GM23338 (cell line): ENCODE results near the gene YY1AP1. TPM values are rescaled to one million over a fixed set of nuclear protein-coding genes. Genes with fewer than 3 reads are reported as not detected.

Source experiments
- ATAC-seq: fragments of 200-7000 bp; cut with Tn5 transposase; 3 replicates; pipeline ENCODE4 v1.9.1; 2020
- DNase-seq: peaks from one replicate; pipeline ENCODE4 v3.0.0-alpha.2; 2015; ENCODE audit warnings: low spot score
- H2AFZ ChIP-seq: fragments of 200-600 bp; sonication (generic); 2 replicates; pipeline ENCODE4 v1.8.0; 2016; ENCODE audit warnings: antibody characterized with exemption, mild to moderate bottlenecking, moderate library complexity
- H3F3A ChIP-seq: fragments of 200-600 bp; sonication (generic); replicated peaks from 2 replicates; pipeline ENCODE4 v1.8.0; 2017; ENCODE audit warnings: antibody characterized with exemption, mixed run types, low read depth
- H3K27ac ChIP-seq: fragments of 200-600 bp; sonication (generic); 2 replicates; pipeline ENCODE4 v1.6.1; 2016; ENCODE audit warnings: low read depth
- H3K27me3 ChIP-seq: fragments of 200-600 bp; sonication (generic); 2 replicates; pipeline ENCODE4 v1.8.0; 2016; ENCODE audit warnings: mild to moderate bottlenecking, mixed run types, moderate library complexity; ENCODE audit not compliant: insufficient read depth
- H3K36me3 ChIP-seq: fragments of 200-600 bp; sonication (generic); 2 replicates; pipeline ENCODE4 v1.8.0; 2016; ENCODE audit warnings: mild to moderate bottlenecking; ENCODE audit not compliant: insufficient read depth
- H3K4me1 ChIP-seq: fragments of 200-600 bp; sonication (generic); 2 replicates; pipeline ENCODE4 v1.8.0; 2016; ENCODE audit warnings: mild to moderate bottlenecking, moderate library complexity; ENCODE audit not compliant: insufficient read depth
- H3K4me2 ChIP-seq: fragments of 200-600 bp; sonication (generic); 2 replicates; pipeline ENCODE4 v1.7.1; 2017; ENCODE audit warnings: mixed run types
- H3K4me3 ChIP-seq: fragments of 200-600 bp; sonication (generic); 2 replicates; pipeline ENCODE4 v1.6.1; 2016; ENCODE audit warnings: mixed run types
- H3K79me2 ChIP-seq: fragments of 200-600 bp; sonication (generic); replicated peaks from 2 replicates; pipeline ENCODE4 v1.8.0; 2017; ENCODE audit warnings: mild to moderate bottlenecking; ENCODE audit not compliant: insufficient read depth
- H3K9me2 ChIP-seq: fragments of 200-600 bp; sonication (generic); 2 replicates; pipeline ENCODE4 v1.8.0; 2017; ENCODE audit not compliant: insufficient read depth
- H4K20me1 ChIP-seq: fragments of 200-600 bp; sonication (generic); replicated peaks from 2 replicates; pipeline ENCODE4 v1.8.0; 2017; ENCODE audit warnings: mild to moderate bottlenecking; ENCODE audit not compliant: insufficient read depth
- H3K27ac Mint-ChIP-seq: 2 replicates; pipeline ENCODE4 v1.8.0; 2020; ENCODE audit warnings: inconsistent platforms, mild to moderate bottlenecking, moderate library complexity, mixed read lengths
- H3K27me3 Mint-ChIP-seq: 3 replicates; pipeline ENCODE4 v1.8.0; 2022; ENCODE audit warnings: low read depth, mild to moderate bottlenecking, moderate library complexity, mixed read lengths, inconsistent platforms; ENCODE audit not compliant: insufficient read depth, poor library complexity
- H3K36me3 Mint-ChIP-seq: 3 replicates; pipeline ENCODE4 v1.8.0; 2021; ENCODE audit warnings: low read depth, mild to moderate bottlenecking, inconsistent platforms, moderate library complexity, mixed read lengths
- H3K4me1 Mint-ChIP-seq: 3 replicates; pipeline ENCODE4 v1.8.0; 2020; ENCODE audit warnings: mild to moderate bottlenecking, inconsistent platforms, mixed read lengths
- H3K4me3 Mint-ChIP-seq: 3 replicates; pipeline ENCODE4 v1.8.0; 2021; ENCODE audit warnings: moderate library complexity, mild to moderate bottlenecking, inconsistent platforms, mixed read lengths
- H3K9me3 Mint-ChIP-seq: 3 replicates; pipeline ENCODE4 v1.8.0; 2020; ENCODE audit warnings: moderate library complexity, mild to moderate bottlenecking, inconsistent platforms, mixed read lengths
- CREB1 ChIP-seq: fragments of 250-450 bp; sonication (Bioruptor Pico); IDR thresholded peaks from 2 replicates; pipeline ENCODE4 v1.5.0; 2020; ENCODE audit warnings: low read depth, mild to moderate bottlenecking, moderate library complexity
- EZH2 ChIP-seq: fragments of 200-600 bp; sonication (generic); IDR thresholded peaks from one replicate; pipeline ENCODE4 v1.8.0; 2017; ENCODE audit warnings: antibody characterized with exemption, mild to moderate bottlenecking, low read depth; ENCODE audit not compliant: unreplicated experiment
- NANOG ChIP-seq: IDR thresholded peaks from 2 replicates; pipeline ENCODE4 v1.6.1; 2016; ENCODE audit warnings: antibody characterized with exemption, borderline replicate concordance
- POLR2AphosphoS5 ChIP-seq: IDR thresholded peaks from 2 replicates; pipeline ENCODE4 v1.6.1; 2016; ENCODE audit warnings: antibody characterized with exemption, low read depth
- STAT1 ChIP-seq: IDR thresholded peaks from one replicate; pipeline ENCODE4 v1.6.1; 2016; ENCODE audit warnings: antibody characterized with exemption; ENCODE audit not compliant: unreplicated experiment
- ZNF114 ChIP-seq: fragments of 250-450 bp; sonication (Bioruptor Pico); IDR thresholded peaks from 2 replicates; pipeline ENCODE4 v1.5.0; 2020; ENCODE audit warnings: mild to moderate bottlenecking, moderate library complexity
- polyA plus RNA-seq: library from polyadenylated mRNA; unstranded; fragments of >200 nt; fragmentation: Nextera tagmentation; extraction: Ambion mirVana; gene quantifications from 2 replicates; pipeline ENCODE4 v1.2.1, GENCODE V29; 2016
- total RNA-seq: library from RNA; depleted of rRNA; stranded (reverse); fragments of >200 nt; shearing (Covaris generic); gene quantifications from 2 replicates; pipeline ENCODE4 v1.2.3, GENCODE V29; 2014
- TF ChIP-seq, protein P1 (sequence below), 2 experiments: fragments of 200-600 bp in 1 of 2; sonication (generic) in 1 of 2; conservative IDR thresholded peaks; 2 replicates each; pipeline versions ENCODE4 v1.5.1 to v1.6.1; 2016 to 2017; ENCODE audit warnings: antibody characterized with exemption in 2 of 2, low read depth in 2 of 2, mild to moderate bottlenecking in 2 of 2, moderate library complexity in 1 of 2
- TF ChIP-seq, protein P2 (sequence below): fragments of 250-450 bp; sonication (Bioruptor Pico); IDR thresholded peaks from 2 replicates; pipeline ENCODE4 v1.5.0; 2020; ENCODE audit warnings: mild to moderate bottlenecking, moderate library complexity
- TF ChIP-seq, protein P3 (sequence below): IDR thresholded peaks from one replicate; pipeline ENCODE4 v1.6.1; 2018; ENCODE audit warnings: antibody characterized with exemption; ENCODE audit not compliant: unreplicated experiment
- TF ChIP-seq, protein P4 (sequence below): IDR thresholded peaks from 2 replicates; pipeline ENCODE4 v1.6.1; 2016; ENCODE audit warnings: antibody characterized with exemption

Gene YY1AP1
- total and polyA plus RNA-seq, 2 experiments from 2014 or later: 21.2 to 66.5 TPM

DNA sequence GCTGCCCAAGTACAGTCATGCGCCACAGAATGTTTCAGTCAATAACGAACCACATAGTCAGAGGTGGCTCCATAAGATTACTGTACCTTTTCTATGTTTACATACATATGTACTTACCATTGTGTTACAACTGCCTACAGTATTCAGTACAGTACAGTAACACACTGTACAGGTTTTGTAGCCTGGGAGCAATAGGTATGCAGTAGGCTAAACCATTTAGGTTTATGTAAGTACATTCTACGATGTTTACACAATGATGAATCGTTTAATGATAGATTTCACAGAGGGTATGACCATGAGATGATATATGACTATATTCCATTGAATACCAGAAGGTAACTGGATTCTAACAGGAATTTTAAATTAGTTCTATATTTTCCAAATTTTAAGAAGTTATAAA lies 10.5 kb downstream of the YY1AP1 start (continued):
- TF ChIP-seq, protein P1, sequence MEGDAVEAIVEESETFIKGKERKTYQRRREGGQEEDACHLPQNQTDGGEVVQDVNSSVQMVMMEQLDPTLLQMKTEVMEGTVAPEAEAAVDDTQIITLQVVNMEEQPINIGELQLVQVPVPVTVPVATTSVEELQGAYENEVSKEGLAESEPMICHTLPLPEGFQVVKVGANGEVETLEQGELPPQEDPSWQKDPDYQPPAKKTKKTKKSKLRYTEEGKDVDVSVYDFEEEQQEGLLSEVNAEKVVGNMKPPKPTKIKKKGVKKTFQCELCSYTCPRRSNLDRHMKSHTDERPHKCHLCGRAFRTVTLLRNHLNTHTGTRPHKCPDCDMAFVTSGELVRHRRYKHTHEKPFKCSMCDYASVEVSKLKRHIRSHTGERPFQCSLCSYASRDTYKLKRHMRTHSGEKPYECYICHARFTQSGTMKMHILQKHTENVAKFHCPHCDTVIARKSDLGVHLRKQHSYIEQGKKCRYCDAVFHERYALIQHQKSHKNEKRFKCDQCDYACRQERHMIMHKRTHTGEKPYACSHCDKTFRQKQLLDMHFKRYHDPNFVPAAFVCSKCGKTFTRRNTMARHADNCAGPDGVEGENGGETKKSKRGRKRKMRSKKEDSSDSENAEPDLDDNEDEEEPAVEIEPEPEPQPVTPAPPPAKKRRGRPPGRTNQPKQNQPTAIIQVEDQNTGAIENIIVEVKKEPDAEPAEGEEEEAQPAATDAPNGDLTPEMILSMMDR (conservative IDR thresholded peaks at IDR 0.05; ENCODE audit: low read depth in 2 of 2): no peak

DNA sequence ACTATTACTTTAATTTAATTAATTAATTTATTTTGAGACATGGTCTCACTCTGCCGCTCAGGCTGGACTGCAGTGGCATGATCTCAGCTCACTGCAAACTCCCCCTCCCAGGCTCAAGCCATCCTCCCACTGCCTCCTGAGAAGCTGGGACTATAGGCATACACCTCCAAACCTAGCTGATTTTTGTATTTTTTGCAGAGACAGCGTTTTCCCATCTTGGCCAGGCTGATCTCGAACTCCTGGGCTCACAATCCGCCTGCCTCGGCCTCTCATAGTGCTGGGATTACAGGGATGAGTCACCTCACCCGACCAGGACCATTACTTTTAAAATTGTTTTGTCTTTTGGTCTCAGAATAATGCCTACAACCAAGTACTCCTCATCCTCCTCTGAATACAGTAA lies 15.6 kb downstream of the YY1AP1 start:
- Histone ChIP-seq H3K36me3 (peaks cover 58% of the 10 kb centered on the region), H3F3A (peaks cover 11% of the 10 kb centered on the region; the same call in 1 of the 2 replicates), H3K4me3 (no peak overlapping the region), H3K27me3 (no peaks in the 10 kb centered on the region), H3K79me2 (0 out of 2 replicates have a peak, but pooled peaks cover 9% of the 10 kb centered on the region), H4K20me1 (peaks cover 8% of the 10 kb centered on the region), H3K9me2 (no peaks in the 10 kb centered on the region), H3K27ac (no peak overlapping the region), H3K4me2 (no peak overlapping the region), H2AFZ (no peak overlapping the region), H3K4me1 (no peaks in the 10 kb centered on the region)
- H3K4me1 Mint-ChIP-seq: no peaks in the 10 kb centered on the region
- no peaks in the 10 kb centered on the region for H3K27me3 Mint-ChIP-seq
- ATAC-seq (no peak), DNase-seq (no peak)
- no peak overlapping the region for H3K27ac Mint-ChIP-seq
- peaks cover 88% of the 10 kb centered on the region for H3K36me3 Mint-ChIP-seq
- no peak overlapping the region for H3K4me3 Mint-ChIP-seq
- H3K9me3 Mint-ChIP-seq: no peaks in the 10 kb centered on the region
- TF ChIP-seq, protein P2, sequence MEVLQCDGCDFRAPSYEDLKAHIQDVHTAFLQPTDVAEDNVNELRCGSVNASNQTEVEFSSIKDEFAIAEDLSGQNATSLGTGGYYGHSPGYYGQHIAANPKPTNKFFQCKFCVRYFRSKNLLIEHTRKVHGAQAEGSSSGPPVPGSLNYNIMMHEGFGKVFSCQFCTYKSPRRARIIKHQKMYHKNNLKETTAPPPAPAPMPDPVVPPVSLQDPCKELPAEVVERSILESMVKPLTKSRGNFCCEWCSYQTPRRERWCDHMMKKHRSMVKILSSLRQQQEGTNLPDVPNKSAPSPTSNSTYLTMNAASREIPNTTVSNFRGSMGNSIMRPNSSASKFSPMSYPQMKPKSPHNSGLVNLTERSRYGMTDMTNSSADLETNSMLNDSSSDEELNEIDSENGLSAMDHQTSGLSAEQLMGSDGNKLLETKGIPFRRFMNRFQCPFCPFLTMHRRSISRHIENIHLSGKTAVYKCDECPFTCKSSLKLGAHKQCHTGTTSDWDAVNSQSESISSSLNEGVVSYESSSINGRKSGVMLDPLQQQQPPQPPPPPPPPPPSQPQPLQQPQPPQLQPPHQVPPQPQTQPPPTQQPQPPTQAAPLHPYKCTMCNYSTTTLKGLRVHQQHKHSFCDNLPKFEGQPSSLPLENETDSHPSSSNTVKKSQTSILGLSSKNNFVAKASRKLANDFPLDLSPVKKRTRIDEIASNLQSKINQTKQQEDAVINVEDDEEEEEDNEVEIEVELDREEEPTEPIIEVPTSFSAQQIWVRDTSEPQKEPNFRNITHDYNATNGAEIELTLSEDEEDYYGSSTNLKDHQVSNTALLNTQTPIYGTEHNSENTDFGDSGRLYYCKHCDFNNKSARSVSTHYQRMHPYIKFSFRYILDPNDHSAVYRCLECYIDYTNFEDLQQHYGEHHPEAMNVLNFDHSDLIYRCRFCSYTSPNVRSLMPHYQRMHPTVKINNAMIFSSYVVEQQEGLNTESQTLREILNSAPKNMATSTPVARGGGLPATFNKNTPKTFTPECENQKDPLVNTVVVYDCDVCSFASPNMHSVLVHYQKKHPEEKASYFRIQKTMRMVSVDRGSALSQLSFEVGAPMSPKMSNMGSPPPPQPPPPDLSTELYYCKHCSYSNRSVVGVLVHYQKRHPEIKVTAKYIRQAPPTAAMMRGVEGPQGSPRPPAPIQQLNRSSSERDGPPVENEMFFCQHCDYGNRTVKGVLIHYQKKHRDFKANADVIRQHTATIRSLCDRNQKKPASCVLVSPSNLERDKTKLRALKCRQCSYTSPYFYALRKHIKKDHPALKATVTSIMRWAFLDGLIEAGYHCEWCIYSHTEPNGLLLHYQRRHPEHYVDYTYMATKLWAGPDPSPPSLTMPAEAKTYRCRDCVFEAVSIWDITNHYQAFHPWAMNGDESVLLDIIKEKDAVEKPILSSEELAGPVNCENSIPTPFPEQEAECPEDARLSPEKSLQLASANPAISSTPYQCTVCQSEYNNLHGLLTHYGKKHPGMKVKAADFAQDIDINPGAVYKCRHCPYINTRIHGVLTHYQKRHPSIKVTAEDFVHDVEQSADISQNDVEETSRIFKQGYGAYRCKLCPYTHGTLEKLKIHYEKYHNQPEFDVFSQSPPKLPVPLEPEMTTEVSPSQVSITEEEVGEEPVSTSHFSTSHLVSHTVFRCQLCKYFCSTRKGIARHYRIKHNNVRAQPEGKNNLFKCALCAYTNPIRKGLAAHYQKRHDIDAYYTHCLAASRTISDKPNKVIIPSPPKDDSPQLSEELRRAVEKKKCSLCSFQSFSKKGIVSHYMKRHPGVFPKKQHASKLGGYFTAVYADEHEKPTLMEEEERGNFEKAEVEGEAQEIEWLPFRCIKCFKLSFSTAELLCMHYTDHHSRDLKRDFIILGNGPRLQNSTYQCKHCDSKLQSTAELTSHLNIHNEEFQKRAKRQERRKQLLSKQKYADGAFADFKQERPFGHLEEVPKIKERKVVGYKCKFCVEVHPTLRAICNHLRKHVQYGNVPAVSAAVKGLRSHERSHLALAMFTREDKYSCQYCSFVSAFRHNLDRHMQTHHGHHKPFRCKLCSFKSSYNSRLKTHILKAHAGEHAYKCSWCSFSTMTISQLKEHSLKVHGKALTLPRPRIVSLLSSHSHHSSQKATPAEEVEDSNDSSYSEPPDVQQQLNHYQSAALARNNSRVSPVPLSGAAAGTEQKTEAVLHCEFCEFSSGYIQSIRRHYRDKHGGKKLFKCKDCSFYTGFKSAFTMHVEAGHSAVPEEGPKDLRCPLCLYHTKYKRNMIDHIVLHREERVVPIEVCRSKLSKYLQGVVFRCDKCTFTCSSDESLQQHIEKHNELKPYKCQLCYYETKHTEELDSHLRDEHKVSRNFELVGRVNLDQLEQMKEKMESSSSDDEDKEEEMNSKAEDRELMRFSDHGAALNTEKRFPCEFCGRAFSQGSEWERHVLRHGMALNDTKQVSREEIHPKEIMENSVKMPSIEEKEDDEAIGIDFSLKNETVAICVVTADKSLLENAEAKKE (CRISPR knock-in tag): no peak
- TF ChIP-seq, protein P1 (conservative IDR thresholded peaks at IDR 0.05; ENCODE audit: low read depth in 2 of 2): no peak
- TF ChIP-seq CREB1 (CRISPR knock-in tag): no peak
- TF ChIP-seq, protein P3, sequence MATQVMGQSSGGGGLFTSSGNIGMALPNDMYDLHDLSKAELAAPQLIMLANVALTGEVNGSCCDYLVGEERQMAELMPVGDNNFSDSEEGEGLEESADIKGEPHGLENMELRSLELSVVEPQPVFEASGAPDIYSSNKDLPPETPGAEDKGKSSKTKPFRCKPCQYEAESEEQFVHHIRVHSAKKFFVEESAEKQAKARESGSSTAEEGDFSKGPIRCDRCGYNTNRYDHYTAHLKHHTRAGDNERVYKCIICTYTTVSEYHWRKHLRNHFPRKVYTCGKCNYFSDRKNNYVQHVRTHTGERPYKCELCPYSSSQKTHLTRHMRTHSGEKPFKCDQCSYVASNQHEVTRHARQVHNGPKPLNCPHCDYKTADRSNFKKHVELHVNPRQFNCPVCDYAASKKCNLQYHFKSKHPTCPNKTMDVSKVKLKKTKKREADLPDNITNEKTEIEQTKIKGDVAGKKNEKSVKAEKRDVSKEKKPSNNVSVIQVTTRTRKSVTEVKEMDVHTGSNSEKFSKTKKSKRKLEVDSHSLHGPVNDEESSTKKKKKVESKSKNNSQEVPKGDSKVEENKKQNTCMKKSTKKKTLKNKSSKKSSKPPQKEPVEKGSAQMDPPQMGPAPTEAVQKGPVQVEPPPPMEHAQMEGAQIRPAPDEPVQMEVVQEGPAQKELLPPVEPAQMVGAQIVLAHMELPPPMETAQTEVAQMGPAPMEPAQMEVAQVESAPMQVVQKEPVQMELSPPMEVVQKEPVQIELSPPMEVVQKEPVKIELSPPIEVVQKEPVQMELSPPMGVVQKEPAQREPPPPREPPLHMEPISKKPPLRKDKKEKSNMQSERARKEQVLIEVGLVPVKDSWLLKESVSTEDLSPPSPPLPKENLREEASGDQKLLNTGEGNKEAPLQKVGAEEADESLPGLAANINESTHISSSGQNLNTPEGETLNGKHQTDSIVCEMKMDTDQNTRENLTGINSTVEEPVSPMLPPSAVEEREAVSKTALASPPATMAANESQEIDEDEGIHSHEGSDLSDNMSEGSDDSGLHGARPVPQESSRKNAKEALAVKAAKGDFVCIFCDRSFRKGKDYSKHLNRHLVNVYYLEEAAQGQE: no peak
- TF ChIP-seq STAT1: no peak
- no peak for TF ChIP-seq ZNF114 (CRISPR knock-in tag)
- TF ChIP-seq, protein P4, sequence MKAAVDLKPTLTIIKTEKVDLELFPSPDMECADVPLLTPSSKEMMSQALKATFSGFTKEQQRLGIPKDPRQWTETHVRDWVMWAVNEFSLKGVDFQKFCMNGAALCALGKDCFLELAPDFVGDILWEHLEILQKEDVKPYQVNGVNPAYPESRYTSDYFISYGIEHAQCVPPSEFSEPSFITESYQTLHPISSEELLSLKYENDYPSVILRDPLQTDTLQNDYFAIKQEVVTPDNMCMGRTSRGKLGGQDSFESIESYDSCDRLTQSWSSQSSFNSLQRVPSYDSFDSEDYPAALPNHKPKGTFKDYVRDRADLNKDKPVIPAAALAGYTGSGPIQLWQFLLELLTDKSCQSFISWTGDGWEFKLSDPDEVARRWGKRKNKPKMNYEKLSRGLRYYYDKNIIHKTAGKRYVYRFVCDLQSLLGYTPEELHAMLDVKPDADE: no peak
- TF ChIP-seq NANOG: no peak
- no peak for TF ChIP-seq EZH2
- TF ChIP-seq POLR2AphosphoS5: no peak
